Spleen (tissue), 7 donors: ENCODE measurements around the gene HJV.

Experiments
- POLR2A ChIP-seq, 3 donors: fragments of 450-650 bp; IDR thresholded peaks; one replicate each; pipeline ENCODE4 v1.5.1; 2017; ENCODE audit warnings: antibody characterized with exemption in 3 of 3, mild to moderate bottlenecking in 1 of 3
- POLR2AphosphoS5 ChIP-seq, 3 donors: sonication (generic); formaldehyde crosslinking; IDR thresholded peaks; one replicate each; pipeline ENCODE4 v1.5.1; 2017; ENCODE audit warnings: antibody characterized with exemption in 3 of 3
- TF ChIP-seq, protein P1 (sequence below), 11 experiments: fragments of 200-600 bp in 7 of 11; fragments of 450-650 bp in 4 of 11; sonication (generic) in 4 of 11; IDR thresholded peaks in 8 of 11; conservative IDR thresholded peaks in 3 of 11; 1 replicate in 7 of 11; 2 replicates in 4 of 11; pipeline versions ENCODE4 v1.4.0 to v1.8.0; 2016 to 2021; ENCODE audit warnings: antibody characterized with exemption in 11 of 11, inconsistent platforms in 4 of 11, mild to moderate bottlenecking in 1 of 11
- donor health status: DM: no; HTN: no; CAD: no; lungs with moderate emphysema.
- donor health status: DM: no; HTN: no; CAD: no.
- donor health status: DM: no; HTN: no; CAD: no.

DNA sequence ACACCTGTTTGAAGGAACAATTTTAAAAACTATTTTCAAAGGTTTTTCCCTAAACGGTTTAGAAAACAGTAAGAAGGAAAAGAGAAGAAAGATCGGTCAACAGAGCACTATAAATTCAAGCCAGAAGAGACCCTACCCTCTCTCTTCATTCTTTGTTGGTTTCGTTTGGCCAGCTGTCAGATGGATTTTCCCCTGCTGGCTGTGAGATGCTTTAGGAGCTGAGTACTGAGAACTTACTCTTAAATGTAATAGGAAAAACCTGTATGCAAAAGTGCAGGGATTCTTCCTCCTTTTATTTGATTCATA is 23.9 kb downstream of the HJV start:
- TF ChIP-seq, protein P1, sequence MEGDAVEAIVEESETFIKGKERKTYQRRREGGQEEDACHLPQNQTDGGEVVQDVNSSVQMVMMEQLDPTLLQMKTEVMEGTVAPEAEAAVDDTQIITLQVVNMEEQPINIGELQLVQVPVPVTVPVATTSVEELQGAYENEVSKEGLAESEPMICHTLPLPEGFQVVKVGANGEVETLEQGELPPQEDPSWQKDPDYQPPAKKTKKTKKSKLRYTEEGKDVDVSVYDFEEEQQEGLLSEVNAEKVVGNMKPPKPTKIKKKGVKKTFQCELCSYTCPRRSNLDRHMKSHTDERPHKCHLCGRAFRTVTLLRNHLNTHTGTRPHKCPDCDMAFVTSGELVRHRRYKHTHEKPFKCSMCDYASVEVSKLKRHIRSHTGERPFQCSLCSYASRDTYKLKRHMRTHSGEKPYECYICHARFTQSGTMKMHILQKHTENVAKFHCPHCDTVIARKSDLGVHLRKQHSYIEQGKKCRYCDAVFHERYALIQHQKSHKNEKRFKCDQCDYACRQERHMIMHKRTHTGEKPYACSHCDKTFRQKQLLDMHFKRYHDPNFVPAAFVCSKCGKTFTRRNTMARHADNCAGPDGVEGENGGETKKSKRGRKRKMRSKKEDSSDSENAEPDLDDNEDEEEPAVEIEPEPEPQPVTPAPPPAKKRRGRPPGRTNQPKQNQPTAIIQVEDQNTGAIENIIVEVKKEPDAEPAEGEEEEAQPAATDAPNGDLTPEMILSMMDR (IDR thresholded peaks at IDR 0.05 in 8 of 11, conservative IDR thresholded peaks at IDR 0.05 in 3 of 11): no peak
- TF ChIP-seq POLR2A (IDR thresholded peaks at IDR 0.05): no peak
- TF ChIP-seq POLR2AphosphoS5 (IDR thresholded peaks at IDR 0.05): no peak
